Measurements from ENCODE around the gene VILL.

DNA sequence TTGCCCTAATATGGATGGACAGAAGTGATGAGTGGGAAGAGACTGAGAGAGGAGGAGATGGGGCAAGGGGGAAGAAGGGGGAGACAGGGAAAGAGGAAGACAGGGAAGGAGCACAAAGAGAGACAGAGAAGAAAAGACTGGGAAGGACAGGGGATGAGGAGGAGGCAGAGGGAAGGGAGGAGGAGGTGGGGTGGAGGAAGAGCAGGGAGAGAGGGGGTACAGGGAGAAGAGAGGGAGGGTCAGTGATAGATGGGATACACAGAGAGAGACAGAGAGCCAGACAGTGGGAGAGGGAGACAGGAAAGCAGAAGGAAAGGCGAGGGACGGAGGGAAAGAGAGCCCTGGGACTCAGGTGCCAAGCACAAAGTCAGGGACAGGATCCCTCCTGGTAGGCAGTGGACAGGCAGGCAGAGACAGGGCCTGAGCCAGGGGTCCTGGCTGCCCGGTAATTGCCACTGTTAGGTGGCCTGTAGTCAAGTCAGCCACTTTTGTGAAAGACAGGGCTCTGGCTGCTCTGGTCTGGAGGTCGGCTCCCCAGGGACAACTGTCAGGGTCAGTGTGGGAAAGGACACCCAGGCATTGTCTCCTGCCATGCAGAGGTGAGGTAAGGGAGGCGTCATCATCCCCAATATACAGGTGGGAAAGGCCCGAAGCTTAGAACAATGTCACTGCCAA is 9.8 kb downstream of the VILL start:
- TF ChIP-seq SIN3A (IDR thresholded peaks at IDR 0.05; ENCODE audit: low read depth) (no peak), JUND (IDR thresholded peaks at IDR 0.05) (no peak), EZH2 (IDR thresholded peaks at IDR 0.05) (no peak), POLR2A (IDR thresholded peaks at IDR 0.05; ENCODE audit: borderline replicate concordance, extremely low read depth, insufficient read depth, insufficient read length) (no peak), EZH2phosphoT487 (IDR thresholded peaks at IDR 0.05; ENCODE audit: borderline replicate concordance) (no peak), CTCF (IDR thresholded peaks at IDR 0.05 in 2 of 3, conservative IDR thresholded peaks at IDR 0.05 in 1 of 3; ENCODE audit: borderline replicate concordance in 1 of 3, insufficient read depth in 1 of 3, low read depth in 2 of 3, low read length in 2 of 3) (no peak), POLR2AphosphoS5 (IDR thresholded peaks at IDR 0.05; ENCODE audit: low read depth, low read length) (no peak), TCF7L2 (IDR thresholded peaks at IDR 0.05; ENCODE audit: borderline replicate concordance, extremely low read depth, insufficient read depth, insufficient read length) (no peak), SRF (IDR thresholded peaks at IDR 0.05; ENCODE audit: low read depth) (no peak), ZFX (IDR thresholded peaks at IDR 0.05) (no peak)
